Myometrial cell (primary cell): ENCODE measurements around the gene PRODH. TPM values are rescaled to one million over a fixed set of nuclear protein-coding genes. Genes with fewer than 3 reads are reported as not detected.

Source experiments
- total RNA-seq: library from RNA; depleted of rRNA; stranded (reverse); fragments of >200 nt; gene quantifications from 2 replicates; pipeline ENCODE4 v1.2.3, GENCODE V29; 2015

Gene PRODH
- not detected in 2 replicates for total RNA-seq

GRCh38 chr22:18935889-18936529 lies at the start of gene PRODH:
Gene PRODH, minus strand, starts transcription at chr22:18936293. Its CDS starts 6 bp downstream, at chr22:18936287.

GRCh38 chr22:18905540-18906409 lies 30.3 kb downstream of the PRODH start, which contains the start of gene DGCR6:
Gene DGCR6, plus strand, starts transcription at chr22:18906320. Its CDS starts 55 bp downstream, at chr22:18906375.

Other genes with a start within 250 kb of the PRODH start
- gene DGCR6, start 30.0 kb downstream of the PRODH start, total RNA-seq = 9.0 TPM in 1 of 2 replicates, not detected in the other
- 65.9 and 87.9 TPM in 2 replicates for gene DGCR2, start 186.1 kb upstream of the PRODH start, total RNA-seq
- not detected in 2 replicates for gene TSSK2, start 195.0 kb upstream of the PRODH start, total RNA-seq
- 15.6 and 17.7 TPM in 2 replicates for gene ESS2, start 208.4 kb upstream of the PRODH start, total RNA-seq
- gene GSC2, start 214.0 kb upstream of the PRODH start, total RNA-seq = not detected in 2 replicates
- gene SLC25A1, start 242.4 kb upstream of the PRODH start, total RNA-seq = 240 and 296 TPM in 2 replicates